Effector memory CD4-positive, alpha-beta T cell (primary cell): ENCODE measurements around the gene POLL.
"Not testable (repeated sequence)": the region's sequence is repeated elsewhere in the genome, so short reads cannot be mapped to it uniquely, and the experiment has no call there.

ENCODE experiments used
- DNase-seq, 3 donors: peaks; one replicate each; pipeline ENCODE4 v3.0.0-alpha.2; 2020
- H3K27ac ChIP-seq: 2 replicates; pipeline ENCODE4 v1.7.0; 2013; ENCODE audit warnings: mild to moderate bottlenecking, low read length, moderate library complexity; ENCODE audit not compliant: insufficient read depth, poor library complexity, severe bottlenecking
- H3K27me3 ChIP-seq: replicated peaks from 2 replicates; pipeline ENCODE4 v1.7.0; 2013; ENCODE audit warnings: mild to moderate bottlenecking, low read length; ENCODE audit not compliant: insufficient read depth, control insufficient read depth, poor library complexity, severe bottlenecking
- H3K36me3 ChIP-seq: 2 replicates; pipeline ENCODE4 v1.7.0; 2013; ENCODE audit warnings: mild to moderate bottlenecking, low read length, moderate library complexity; ENCODE audit not compliant: control insufficient read depth, insufficient read depth
- H3K4me1 ChIP-seq: 2 replicates; pipeline ENCODE4 v1.7.0; 2013; ENCODE audit warnings: low read length, mild to moderate bottlenecking; ENCODE audit not compliant: control insufficient read depth, insufficient read depth, poor library complexity, severe bottlenecking
- H3K4me3 ChIP-seq: 2 replicates; pipeline ENCODE4 v1.7.0; 2013; ENCODE audit warnings: low read length, low read depth, mild to moderate bottlenecking; ENCODE audit not compliant: insufficient read depth, poor library complexity, severe bottlenecking
- H3K9me3 ChIP-seq: 2 replicates; pipeline ENCODE4 v1.7.0; 2013; ENCODE audit warnings: mild to moderate bottlenecking, low read length, moderate library complexity; ENCODE audit not compliant: control insufficient read depth

Gene POLL

DNA sequence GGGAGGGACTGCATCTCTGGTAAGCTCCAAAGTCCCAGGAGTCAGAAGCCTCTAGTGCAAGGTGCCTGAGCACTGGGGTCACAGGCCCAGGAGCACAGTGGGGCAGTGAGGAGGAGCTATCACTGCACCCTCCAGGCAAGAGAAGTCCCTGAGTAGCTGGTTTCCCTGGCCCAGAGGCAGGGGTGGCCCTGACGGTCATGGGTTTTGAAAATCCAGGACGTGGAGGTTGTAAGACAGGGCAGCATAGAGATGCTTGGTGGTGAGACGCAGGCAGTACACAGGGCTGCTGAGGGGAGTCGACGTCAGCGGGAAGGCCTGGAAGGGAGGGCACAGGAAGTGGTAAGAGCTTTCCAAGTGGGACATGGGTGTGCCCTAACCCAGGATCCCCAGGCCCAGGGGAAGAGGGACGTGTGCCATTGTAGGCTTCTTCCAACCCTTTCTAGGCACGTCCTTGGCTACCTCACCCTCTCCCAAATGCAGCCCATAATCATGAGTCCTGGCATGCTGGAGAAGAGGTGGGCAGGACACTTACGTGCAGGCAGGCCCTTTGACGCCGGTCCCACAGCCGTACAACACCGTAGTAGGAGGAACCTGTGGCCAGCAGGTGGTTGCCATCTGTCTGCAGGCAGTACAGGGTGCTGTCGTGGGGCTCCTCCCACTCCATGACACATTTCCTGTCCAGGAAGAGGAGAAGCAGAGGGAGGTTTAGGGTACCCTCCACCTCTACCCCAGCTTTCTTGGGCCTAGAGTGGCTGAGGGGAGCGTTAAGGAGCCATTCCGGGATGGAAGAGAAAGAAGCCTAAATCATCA lies 23.2 kb upstream of the POLL start:
- no peak for DNase-seq
- Histone ChIP-seq H3K36me3 (peaks cover 58% of the 10 kb centered on the region), H3K27ac (no peak overlapping the region), H3K27me3 (no peaks in the 10 kb centered on the region), H3K9me3 (no peaks in the 10 kb centered on the region), H3K4me1 (no peaks in the 10 kb centered on the region), H3K4me3 (no peak overlapping the region)

DNA sequence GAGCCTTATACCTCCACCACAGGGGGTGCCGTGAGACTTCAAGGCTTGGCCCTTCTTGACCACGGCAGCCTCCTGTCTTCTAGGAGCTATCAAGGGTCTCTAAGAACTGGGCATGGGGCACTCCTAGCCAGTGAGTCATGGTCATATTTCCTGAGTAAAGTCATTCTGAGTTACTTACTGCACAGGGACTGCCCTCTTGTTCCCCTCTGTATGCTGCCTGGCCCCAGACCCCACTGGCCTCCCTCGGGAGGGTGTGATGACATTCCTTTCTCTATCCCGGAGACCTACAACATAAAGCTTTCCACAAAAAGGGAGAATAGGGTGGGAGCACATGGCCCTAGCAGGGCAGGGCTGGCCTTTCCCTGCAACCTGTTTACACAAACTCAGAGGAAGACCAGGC lies 21.4 kb upstream of the POLL start:
- H3K4me3 ChIP-seq, result no peak overlapping the region
- no peaks in the 10 kb centered on the region for H3K9me3 ChIP-seq
- peaks cover 61% of the 10 kb centered on the region for H3K36me3 ChIP-seq
- no peaks in the 10 kb centered on the region for H3K4me1 ChIP-seq
- no peaks in the 10 kb centered on the region for H3K27me3 ChIP-seq
- H3K27ac ChIP-seq, result no peak overlapping the region
- DNase-seq, result no peak

DNA sequence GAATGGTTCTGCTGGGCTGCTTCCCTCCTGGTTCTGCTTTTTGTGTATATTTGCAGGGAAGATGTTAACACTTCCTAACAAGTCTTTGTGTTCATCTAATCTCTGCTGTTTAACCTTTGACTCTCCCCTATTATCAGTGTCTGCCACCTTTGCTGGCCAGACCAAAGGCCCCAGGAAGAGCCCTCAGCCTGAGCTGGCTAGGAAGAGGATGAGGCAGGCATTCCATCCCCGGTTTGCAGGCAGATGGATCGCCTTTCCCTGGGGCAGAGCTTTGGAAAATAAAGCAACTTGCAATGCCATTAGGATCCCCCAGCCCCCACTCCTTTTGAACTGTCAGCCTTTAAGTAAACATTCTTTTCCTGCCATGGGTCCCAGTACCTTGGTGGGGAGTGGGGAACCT lies 19.1 kb upstream of the POLL start:
- Histone ChIP-seq H3K4me3 (no peak overlapping the region), H3K27me3 (no peaks in the 10 kb centered on the region), H3K4me1 (no peaks in the 10 kb centered on the region), H3K36me3 (peaks cover 61% of the 10 kb centered on the region), H3K9me3 (no peaks in the 10 kb centered on the region), H3K27ac (no peak overlapping the region)
- DNase-seq, result no peak

DNA sequence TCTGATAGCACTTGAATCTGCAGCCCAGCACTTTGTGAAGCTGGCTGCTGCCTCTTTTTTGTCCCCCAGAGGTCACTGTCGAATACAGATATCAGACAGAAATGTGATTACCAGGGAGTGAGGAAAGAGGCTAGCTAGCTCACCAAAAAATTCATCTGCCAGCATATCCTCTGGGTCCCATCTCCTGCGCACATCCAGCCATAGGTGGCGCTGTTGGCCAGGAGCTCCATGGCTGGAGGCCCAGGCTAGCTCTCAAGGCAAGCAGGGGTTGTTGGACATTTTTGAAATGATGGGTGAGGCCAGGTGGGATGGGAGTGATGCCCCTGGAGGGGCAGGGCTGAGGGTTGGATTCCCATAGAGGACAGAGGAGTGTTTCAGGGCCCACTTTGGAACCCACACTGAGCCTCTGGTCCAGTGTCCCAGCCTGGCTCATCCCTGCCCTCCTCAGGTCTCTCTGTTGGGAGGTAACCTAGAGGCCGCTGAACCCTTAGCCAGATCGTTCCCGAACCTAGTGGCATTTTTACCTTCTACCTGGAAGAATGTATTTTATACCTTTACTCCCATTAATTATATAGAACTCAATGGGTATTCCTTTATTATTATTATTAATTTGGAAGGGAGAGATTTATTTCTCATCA lies 14.8 kb upstream of the POLL start:
- Histone ChIP-seq H3K27ac (no peak overlapping the region), H3K4me3 (no peak overlapping the region), H3K4me1 (no peaks in the 10 kb centered on the region), H3K27me3 (no peaks in the 10 kb centered on the region), H3K36me3 (peaks cover 27% of the 10 kb centered on the region), H3K9me3 (no peaks in the 10 kb centered on the region)
- peak in 2 of 3 donors; percentile 9 to 17 for DNase-seq

DNA sequence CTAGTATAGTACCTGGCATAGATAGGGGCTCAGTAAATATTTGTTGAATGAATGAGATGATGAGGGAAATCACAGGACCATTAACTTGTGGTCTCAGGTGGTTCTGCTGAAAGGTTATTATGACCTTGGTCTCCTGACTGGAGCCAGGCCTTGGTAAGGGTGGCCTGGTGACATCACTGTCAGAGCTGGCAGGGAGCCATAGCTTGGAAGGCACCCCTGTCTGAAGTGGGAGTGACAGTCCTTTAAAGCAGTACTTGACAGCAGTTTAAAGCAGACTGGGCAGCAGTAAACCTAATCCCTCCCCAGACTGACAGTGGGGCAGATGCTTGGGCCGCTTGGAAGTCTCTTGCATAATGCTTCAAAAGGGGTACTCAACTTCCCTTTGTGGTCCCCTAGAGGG lies 13.5 kb upstream of the POLL start:
- Histone ChIP-seq H3K27ac (no peak overlapping the region), H3K36me3 (peaks cover 15% of the 10 kb centered on the region), H3K27me3 (no peaks in the 10 kb centered on the region), H3K4me1 (no peaks in the 10 kb centered on the region), H3K9me3 (no peaks in the 10 kb centered on the region), H3K4me3 (no peak overlapping the region)
- no peak for DNase-seq

DNA sequence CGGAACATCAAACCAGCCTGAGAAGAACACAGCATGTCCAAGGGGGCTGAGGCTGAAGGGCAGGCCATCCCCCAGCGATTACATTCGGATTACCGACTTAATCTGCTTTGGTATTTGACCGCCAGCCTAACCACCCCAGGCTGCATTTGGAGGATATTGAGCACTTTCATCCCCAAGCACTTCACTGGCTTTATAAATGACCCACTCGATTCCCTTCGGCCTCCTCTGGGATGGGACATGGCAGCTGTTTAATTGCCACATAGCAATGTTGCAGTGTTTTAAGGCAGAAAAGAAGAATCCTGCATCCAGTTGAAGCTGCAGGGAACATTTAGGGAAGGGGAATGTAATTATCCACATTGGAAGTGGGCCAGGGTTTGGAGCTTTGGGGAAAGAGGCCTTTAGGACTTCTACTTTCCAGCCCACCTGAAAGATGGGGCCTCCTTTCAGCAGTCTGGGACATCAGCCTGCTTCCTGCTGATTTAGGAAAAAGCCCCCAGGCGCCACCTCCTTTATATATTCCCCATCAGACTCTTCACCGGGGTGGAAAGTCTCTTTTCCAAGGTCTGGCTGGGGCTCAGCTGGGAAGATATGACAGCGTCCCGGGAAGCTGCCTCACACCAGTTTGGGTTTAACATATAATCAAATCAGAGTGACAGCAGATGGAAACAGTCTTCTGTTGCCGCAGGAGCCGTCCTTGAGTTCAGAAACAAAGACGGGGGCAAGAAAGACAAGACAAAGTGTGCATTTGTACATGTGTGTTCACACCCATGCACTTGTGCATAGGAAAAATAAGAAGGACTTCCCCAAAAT lies 9.2 kb upstream of the POLL start:
- Histone ChIP-seq H3K4me1 (no peaks in the 10 kb centered on the region), H3K36me3 (no peaks in the 10 kb centered on the region), H3K9me3 (no peaks in the 10 kb centered on the region), H3K4me3 (no peak overlapping the region), H3K27ac (no peak overlapping the region), H3K27me3 (no peaks in the 10 kb centered on the region)
- no peak for DNase-seq

DNA sequence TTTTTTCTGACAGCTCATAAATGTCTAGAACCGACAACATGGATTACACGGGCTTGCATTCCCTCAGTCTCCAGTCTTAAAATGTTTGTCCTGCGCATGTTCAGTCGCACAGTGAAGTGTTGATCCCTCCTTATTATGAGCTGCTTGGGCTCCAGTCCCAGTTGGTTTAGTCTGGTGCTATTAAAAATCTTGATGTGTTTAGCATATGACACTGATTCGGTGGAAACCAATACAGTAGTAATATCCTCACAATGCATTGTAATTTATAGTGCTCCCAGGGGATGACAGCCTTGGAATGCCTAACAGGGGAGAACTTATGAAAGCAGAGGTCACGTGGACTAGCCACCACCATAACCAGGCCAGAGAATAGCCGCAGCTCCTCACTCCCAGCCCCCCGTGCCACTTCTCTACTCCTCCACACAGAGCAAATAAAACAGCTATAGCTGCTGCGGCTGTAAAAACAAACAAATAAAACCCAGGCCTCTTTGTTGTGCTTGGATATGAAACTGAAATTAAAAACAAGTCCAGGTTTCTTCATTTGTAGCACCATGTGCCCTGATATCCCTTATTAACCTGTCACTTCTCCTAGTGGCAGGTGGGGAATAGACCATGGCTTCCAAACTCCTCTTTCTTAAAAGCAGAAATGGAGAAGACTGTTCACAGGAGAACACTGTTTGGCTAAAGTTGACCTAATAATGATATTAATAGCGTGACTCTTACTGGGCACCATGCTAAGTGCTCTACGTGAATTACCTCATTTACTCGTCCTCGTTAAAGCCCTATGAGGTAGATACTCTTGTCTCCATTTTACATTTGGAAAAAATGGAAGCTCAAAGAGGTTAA lies 7.8 kb upstream of the POLL start:
- no peak for DNase-seq
- H3K36me3 ChIP-seq, result no peaks in the 10 kb centered on the region
- H3K27me3 ChIP-seq, result no peaks in the 10 kb centered on the region
- no peaks in the 10 kb centered on the region for H3K9me3 ChIP-seq
- no peak overlapping the region for H3K4me3 ChIP-seq
- H3K27ac ChIP-seq, result no peak overlapping the region
- H3K4me1 ChIP-seq, result no peaks in the 10 kb centered on the region

DNA sequence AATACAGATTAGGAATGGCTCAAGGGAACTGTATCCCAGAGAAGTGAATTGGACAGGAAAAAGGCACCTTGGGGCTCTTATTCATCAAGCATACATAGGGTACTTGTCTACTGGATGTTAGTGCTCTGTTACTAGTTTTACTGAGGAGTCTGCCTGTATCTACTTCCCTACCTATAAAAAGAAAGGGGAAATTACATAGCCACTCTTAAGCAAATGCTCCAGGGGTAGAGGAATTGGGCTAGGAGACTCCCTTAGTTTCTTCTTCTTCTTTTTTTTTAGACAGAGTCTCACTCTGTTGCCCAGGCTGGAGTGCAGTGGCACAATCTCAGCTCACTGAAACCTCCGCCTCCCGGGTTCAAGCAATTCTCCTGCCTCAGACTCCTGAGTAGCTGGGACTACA lies 5.3 kb upstream of the POLL start:
- not testable (repeated sequence) for H3K4me3 ChIP-seq, DNase-seq, H3K27ac ChIP-seq, H3K36me3 ChIP-seq, H3K4me1 ChIP-seq, H3K27me3 ChIP-seq, H3K9me3 ChIP-seq

DNA sequence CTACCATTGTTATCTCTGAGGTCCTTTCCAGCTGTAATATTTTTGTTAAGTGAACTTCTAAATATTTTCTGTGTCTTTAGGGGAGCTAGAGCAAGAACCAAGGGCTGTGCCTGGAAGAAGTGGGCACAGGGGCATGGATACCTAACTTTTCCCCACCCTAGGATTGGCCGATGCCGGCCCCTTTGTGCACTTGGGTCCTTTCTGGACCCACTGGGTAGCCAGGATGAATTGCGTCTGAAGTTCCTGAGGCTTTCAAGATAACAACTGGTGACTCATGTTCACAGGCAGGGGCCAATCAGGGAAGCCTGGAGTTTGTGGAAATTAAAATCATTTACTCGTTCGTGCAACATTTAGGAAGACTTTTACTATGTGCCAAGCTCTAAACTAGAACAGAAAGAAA lies 822 bp upstream of the POLL start:
- H3K4me1 ChIP-seq, result peaks cover 16% of the 10 kb centered on the region
- no peak overlapping the region for H3K27ac ChIP-seq
- DNase-seq, result no peak
- peaks cover 7% of the 10 kb centered on the region for H3K36me3 ChIP-seq
- H3K9me3 ChIP-seq, result no peaks in the 10 kb centered on the region
- no peaks in the 10 kb centered on the region for H3K27me3 ChIP-seq
- H3K4me3 ChIP-seq, result peak overlapping the region; percentile 81
